HG03558 (cell line): ENCODE measurements around the gene MICU1.
"Not testable (repeated sequence)": the region's sequence is repeated elsewhere in the genome, so short reads cannot be mapped to it uniquely, and the experiment has no call there.

Experiments
- ATAC-seq: cut with Tn5 transposase; IDR thresholded peaks from one replicate; pipeline ENCODE4 v1.9.1; 2021; ENCODE audit warnings: moderate number of reproducible peaks; ENCODE audit not compliant: unreplicated experiment; ENCODE audit errors: extremely low read depth

MICU1 gene

DNA sequence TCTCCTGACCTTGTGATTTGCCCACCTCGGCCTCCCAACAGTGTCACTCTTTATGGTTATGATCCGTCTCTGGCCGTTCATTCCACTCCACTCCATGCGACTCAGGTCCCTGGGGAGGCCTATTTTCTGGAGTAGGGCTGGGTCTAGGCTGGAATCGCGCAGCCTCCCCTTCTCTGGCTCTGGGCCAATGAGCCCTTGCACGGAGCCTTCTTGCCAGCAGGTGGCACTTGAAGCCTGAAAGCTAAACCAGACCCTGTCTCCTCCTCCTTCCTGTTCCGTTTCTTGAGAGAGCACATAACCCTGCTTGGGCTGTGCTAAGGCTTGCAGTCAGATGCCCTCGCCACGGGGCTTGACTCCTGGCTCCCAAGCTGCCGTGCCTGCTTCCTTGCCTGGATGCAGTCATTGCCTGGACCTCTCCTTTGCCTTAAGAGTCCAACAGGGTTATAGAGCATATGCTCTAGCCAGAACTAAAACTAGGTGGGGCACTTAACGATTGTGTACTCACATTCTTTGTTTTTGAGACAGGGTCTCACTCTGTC is 261.6 kb downstream of the MICU1 start:
- ATAC-seq: peak; percentile 80

DNA sequence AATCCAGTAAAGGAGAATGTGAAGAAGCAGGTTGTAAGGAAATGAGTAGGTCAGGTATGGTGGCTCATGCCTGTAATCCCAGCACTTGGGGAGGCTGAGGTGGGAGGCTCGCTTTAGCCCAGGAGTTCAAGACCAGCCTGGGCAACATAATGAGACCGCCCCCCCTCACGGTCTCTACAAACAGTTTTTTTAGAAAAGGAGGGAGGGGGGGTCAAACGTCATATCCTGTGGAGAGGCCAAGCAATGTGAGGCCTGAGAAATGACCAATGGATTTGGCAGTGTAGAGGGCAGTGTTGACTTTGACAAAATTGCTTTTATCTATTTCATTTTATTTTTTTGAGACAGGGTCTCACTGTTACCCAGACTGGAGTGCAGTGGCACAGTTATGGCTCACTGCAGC is 268.9 kb downstream of the MICU1 start:
- ATAC-seq: no peak

DNA sequence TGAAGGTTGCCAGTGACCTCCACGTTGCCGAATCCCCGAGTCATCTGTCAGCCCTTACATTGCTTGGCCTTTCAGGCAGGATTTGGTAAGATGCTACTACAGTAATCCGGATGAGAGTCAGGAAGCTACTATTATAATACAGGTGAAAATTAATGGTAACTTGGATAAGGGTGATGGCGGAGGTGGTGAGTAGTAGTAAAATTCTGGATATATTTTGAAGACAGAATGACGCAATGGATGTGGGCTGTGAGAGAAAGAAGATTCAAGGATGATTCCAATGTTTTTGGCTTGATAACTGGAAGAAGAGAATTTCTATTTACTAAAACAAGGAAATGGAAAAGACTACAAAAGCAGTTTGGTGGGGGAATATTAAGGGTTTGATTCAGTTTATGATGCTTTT is 269.8 kb downstream of the MICU1 start:
- ATAC-seq: no peak

DNA sequence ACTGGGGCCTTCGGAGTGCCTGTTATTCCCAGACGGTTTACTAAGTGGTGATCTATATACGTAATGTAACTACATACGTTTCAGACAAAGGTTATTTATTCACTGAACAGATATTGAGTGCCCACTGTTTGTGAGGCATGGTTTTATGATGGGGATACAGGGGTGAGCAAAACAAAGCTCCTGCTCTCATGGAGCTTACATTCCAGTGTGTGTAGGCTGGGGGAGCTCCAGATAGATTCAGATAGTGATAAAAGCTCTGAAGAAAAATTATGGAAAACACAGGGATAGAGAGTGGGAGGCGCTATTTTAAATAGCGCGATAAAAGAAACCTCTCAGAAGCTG is 270.7 kb downstream of the MICU1 start:
- ATAC-seq: no peak

DNA sequence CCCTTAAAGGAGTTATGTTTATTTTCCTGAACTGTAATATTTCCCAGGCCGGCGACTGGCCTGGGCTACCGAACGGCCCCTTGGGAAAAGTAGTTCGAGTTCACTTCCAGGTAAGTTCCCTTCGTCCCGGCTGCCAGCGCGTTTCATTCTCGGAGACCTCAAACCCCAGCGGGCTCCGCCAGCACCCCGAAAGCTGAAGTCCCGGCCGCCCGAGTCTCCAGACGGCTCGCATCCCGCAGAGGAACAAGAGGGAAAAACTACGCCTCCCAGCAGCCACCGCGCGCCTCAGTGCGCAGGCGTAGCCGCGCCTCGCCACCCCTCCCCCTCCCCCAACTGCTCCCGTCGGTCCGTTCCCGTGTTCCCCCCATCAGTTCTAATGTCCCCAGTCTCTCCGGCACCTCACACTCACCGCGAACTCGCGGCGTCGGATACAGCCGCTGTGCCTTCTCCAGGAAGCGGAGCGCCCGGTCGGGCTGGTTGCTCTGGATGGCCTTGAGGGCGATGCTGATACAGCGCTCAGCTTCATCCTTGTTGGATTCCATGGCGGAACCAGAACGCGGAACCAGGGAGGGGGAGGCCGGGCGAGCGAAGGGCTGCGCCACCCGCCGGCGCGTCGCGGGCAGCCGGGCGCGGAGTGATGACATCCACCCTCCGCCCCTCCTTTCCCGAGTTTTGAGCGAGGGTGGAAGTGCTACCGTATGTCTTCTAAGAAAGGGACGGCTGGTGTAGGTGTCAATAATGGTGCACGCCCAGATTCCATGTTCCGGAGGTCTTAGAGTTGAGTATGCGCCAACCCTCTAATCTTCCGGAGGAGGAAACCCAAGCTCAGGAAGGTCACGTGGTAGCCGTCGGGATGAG is 271.3 kb downstream of the MICU1 start, which contains the start of gene DNAJB12:
TSS of gene DNAJB12 (minus strand) at position 564 of the 858 bp plus-strand sequence. CDS start at position 542, 22 bp downstream.
- ATAC-seq: peak; percentile 44

DNA sequence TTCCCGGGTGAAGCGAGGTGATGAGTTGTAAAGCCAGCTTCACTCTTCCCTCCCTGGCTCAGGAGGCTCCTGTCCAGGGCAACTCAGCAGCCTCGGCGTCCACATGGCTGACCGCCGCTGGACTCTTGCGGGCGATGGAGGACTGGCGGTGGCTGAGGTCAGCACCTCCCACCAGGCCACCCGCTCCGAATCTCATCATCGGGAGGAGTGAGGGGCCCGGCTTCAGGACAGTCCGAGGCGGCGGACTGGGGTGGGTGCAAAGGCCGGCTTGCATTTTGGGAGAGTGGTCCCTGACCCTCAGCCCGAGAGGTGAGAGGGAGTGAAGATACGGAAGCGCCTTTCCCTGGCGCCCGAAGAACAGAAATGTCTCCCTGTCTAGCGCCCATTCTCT is 271.9 kb downstream of the MICU1 start:
- ATAC-seq: no peak

DNA sequence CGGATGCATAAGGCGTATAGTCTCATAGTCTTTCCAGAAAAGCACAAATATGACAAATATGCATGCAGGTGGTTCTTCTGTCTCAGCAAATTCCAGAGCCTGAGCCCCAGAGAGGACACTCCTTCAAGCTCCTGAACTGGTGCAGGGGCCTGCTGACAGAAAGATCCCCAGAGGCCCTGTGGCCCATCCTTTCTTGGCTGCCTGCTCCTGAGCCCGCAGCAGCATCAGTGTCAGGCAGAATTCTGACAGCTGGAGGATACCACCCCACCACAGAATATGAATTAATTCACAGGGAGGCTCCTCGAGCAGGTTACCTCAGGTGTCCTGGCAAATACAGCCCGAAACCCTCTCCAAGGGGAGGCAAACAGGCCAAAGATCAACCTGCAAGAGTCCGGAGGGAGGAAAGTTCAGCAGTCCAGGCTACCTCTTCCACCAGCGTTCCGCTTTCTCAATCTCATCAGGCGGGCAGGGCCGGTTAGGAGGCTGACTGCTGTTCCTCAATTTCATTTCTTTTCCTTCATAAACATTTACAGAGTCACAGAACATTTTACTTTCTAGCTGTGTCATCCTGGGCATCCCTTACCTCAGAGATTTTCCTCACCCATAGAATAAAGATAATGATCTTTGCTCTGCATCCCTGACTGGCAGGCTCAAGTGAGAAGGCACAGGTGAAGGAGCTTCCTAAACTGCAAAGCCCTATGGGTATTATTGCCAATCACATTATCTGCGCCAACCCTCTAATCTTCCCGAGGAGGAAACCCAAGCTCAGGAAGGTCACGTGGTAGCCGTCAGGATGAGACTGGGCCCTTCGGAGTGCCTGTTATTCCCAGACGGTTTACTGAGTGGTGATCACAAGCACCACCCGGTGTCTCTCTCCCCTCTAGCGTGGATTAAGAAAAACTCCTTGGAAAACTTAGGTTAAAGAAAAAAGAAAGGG is 272.6 kb downstream of the MICU1 start:
- ATAC-seq: no peak

DNA sequence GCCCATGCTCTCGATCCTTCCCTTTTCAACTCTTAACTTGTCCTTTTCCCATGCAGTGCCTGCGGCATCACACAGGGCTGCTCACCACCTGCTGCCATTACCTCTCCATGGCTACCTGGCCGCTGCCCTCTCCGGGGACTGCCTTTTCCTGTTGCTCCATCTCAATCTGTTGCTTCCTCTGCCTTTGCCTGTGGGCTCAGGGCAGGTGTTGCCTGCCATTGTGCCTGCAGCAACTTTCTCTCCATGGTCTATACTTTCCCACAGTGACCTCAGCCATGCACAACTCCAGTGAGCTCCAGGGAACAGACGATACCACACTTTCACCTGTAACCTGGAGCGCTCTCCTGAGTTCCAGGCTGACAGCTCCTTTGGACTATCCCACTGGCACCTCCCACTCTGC is 274.4 kb downstream of the MICU1 start:
- no peak for ATAC-seq

DNA sequence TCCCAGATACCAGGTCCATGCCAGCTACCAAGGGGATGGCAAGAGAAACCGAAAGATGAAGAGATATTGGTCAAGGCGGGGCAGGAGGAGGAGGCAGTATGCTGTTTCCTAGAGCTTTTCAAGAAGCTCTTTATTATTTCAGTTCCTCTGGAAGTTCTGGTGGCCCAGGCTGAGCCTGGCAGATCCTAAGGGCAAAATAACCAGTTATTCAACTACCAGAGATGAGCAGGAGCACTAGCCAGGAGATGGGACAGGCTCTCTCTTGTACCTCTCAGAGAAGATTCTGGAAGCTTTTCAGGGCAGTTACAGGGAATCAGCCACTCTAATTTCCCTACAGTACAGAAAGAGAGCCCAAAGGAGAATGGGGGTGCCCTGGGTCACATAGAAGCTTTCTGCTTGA is 276.4 kb downstream of the MICU1 start:
- ATAC-seq: no peak

DNA sequence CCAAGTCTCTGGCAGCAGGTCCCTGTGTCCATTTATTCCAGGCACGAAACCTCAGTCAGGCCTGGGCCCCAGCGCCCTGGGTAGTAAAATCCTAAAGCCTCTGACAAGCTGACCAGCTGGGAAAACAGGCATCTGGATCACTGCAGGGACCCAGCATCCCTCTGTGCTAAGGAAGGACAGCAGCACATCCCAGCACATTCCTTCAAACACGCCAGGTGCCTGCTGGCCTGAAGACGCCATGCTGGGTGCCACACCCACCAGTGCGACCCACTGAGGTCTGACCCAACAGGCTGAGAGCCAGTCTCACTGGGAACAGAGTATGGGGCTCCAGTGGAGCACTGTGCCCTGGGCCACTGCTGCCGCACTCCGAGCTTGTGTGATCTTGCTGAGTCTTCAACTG is 277.6 kb downstream of the MICU1 start:
- no peak for ATAC-seq

DNA sequence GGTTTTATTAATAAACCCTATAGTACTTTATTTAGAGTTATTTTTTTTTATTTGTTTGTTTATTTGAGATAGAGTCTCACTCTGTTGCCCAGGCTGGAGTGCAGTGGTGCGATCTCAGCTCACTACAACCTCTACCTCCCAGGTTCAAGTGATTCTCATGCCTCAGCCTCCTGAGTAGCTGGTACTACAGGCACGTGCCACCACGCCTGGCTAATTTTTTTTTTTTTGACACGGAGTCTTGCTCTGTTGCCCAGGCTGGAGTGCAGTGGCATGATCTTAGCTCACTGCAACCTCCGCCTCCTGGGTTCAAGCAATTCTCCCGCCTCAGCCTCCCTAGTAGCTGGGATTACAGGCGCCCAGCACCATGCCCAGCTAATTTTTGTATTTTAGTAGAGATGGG is 279.8 kb downstream of the MICU1 start:
- not testable (repeated sequence) for ATAC-seq

DNA sequence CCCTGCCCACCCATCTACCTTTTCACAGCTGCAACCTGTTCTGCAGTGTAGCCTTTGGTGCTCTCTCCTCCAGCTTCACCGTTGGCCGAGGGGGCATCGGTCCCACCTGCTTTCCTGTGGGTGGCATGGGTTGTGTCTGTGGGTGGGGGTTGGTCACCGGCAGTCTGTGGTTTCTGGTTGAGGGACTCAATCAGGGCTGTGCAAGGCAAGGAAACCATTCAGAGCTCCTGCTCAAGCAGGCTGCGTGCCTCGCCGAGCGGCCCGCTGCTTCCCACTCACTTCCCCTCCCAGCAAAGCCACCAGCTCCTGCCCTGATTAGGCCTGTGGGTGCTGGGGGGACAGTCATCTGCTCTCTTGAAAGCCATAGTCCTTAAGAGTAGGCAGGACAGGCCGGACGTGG is 280.9 kb downstream of the MICU1 start:
- no peak for ATAC-seq

DNA sequence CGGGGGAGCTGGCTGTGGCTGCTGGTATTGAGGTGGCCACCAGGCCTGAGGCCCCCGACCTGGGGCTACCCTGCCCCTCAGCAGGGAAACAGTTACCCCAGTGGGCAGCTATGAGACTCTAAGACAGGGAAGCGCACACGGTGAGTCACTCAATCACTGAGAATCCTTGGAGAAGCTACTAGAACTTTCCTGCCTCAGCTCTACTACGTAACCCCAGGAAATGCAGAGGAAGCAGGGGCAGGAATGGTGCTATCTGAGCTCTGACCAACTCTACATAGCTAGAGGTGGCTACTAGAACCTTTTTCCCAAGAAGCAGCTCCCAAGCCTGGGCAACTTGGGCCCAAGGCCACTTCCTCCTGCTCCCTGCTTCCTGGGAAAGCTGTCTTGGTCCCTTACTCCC is 283.0 kb downstream of the MICU1 start:
- ATAC-seq: no peak

DNA sequence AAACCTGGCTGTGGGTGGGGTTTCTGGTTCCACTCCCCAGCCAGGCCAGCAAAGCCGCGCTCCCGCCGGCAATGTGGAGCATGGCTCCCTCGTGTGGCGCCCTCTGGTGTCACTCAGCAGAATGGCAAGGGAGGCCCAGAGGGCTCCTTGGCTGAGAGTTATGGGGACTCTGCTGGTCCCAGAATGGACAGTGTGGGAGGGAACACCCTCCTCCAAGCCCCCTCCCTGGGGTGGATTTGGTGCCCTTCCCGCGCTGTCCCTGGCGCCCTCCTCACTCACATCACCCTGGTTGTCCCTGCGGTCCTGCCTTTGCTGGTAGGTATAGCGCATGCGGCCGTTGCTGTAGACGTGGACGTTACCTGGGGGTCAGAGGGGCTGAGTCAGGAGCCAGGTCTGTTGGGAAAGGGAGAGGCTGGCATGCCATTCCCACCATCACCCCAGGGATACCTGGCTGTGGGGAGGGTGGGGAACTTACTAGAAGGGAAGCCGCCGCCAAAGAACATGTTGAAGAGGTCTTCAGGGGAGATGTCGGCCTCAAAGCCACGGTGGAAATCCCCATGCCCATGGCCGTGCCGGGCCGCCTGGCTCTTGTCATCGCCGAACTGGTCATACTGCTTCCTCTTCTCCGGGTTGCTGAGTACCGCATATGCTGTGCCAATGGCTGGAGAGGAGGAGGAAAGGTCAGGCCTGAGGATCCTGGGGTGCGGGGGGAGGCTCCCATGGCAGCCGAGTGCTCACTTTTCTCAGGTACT is 285.2 kb downstream of the MICU1 start:
- ATAC-seq: no peak

DNA sequence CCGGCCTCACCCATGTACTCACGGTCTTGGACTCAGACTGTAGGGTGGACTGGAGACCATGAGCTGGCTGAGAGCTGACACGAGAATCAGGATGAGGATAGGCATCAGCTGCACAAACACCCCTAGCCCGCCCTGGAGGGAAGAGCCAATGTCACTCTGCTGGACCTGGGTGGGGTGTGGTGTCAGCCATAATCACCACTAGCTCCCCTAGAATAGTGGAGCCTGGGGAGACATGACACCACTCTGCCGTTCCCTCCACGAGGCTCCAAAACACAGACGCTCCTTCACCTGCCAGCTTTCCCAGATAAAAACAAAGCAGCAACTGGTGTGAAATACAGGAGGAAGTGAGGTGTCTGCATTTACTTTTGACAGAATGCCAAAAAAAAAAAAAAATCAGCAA is 287.7 kb downstream of the MICU1 start:
- no peak for ATAC-seq

DNA sequence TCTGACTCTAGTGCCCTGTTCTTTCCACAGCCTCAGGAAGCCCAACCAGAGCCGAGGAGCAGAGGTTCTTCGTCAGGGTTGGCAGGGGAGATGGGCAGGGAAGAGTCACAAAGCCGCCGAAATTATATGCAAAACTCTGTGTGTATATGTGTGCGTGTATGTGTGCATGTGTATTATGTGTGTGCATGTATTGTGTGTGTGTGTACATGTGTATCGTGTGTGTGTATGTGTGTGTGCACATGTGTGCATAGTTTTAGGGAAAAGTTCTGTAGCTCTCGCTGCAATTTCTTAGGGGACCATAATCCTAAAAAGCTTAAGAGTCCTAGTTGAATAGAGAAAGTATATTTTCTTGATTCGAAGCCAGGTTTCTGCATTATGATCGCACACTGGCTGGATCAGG is 288.2 kb downstream of the MICU1 start:
- no peak for ATAC-seq

DNA sequence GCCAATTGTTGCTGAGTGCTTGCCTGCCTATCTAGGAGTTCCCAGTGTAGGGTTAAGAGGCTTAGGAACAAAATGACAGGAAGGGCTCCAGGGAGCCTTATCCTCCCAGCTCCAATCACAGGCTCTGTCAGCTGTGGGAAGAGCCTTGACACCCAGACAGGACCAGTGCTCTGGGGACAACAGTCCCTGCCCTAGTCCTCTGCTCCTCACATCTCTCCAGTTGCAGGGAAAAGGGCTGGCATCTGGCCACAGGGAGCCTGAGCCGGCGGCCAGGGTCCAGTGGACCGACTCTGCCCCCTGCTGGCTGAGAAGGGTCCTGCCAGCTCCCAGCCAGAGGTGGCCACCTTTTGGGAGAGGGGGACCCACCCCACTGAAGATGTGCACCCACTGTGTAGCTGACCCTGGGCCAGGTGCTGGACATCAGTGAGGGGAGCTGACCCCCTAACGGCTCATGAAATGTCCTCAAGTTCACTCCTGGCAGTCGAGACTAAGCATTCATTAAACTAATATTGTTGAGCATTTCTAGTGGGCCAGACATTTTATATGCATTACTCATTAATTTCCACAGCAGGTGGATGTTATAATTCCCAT is 288.7 kb downstream of the MICU1 start:
- ATAC-seq: no peak

DNA sequence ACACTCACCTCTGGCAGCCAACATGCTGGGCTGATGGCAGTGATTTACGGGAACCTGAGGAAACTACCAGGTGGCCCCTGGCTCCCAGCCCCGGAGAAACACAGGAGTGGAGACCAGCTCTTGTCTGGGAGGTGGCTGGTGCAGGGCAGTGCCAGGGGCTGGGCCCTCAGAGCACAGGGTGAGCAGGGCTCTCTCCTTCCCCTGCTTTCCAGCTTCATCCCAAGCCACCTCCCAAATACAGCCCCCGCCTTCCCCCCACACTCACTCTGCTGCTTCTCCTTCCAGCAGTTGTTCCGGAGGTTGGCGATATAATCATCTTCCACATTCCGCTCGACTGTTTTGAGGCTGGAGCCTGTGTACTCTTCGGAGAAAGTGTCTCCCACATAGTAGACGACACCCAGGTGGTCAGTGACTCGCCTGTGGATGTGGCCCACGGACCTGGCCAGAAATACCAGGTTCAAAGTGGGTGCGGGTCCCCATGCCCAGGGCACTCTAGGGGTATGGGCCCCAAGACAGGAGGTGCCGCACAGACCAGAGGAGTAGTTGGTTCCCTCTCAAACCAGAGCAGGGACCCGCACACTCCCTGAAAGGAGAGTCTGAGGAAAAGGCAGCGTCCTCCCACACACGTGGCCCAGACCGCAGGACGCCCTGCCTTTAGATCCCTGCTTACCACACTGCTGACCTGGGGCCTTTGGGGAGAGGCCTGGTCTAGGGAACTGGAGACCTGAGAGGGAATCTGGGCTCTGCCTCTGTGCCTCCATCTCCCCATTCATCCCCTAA is 289.4 kb downstream of the MICU1 start:
- no peak for ATAC-seq
